Upper lobe of left lung (tissue), 4 donors: ENCODE measurements around the gene NAV2.

Experiments
- CTCF ChIP-seq, 6 experiments: fragments of 450-650 bp in 4 of 6; fragments of 200-600 bp in 2 of 6; sonication (generic) in 2 of 6; IDR thresholded peaks; one replicate each; pipeline ENCODE4 v1.5.1; 2016 to 2019; ENCODE audit warnings: antibody characterized with exemption in 6 of 6
- EP300 ChIP-seq, 4 donors: sonication (generic); formaldehyde crosslinking; IDR thresholded peaks; one replicate each; pipeline ENCODE4 v1.5.1; 2017; ENCODE audit warnings: antibody characterized with exemption in 4 of 4, control low read depth in 2 of 4
- POLR2A ChIP-seq, 4 donors: fragments of 450-650 bp; IDR thresholded peaks; one replicate each; pipeline ENCODE4 v1.5.1; 2016 to 2017; ENCODE audit warnings: antibody characterized with exemption in 4 of 4, mild to moderate bottlenecking in 2 of 4
- POLR2AphosphoS5 ChIP-seq, 2 donors: sonication (generic); formaldehyde crosslinking; IDR thresholded peaks; one replicate each; pipeline ENCODE4 v1.5.1; 2017; ENCODE audit warnings: antibody characterized with exemption in 2 of 2

- TF ChIP-seq CTCF (IDR thresholded peaks at IDR 0.05): no peak
- TF ChIP-seq POLR2AphosphoS5 (IDR thresholded peaks at IDR 0.05): no peak
- no peak for TF ChIP-seq EP300 (IDR thresholded peaks at IDR 0.05)
- no peak for TF ChIP-seq POLR2A (IDR thresholded peaks at IDR 0.05)
These were observed 39.9 kb upstream of the NAV2 start for GRCh38 chr11:19672586-19673206.
